Testis (tissue), 3 donors: ENCODE measurements around the gene LEF1. TPM values are rescaled to one million over a fixed set of nuclear protein-coding genes. Genes with fewer than 3 reads are reported as not detected.

Experiments used
- DNase-seq: peaks from one replicate; pipeline ENCODE4 v3.0.0-alpha.2; 2019
- H3K27ac ChIP-seq, 2 donors: fragments of 200-600 bp; sonication (generic); one replicate each; pipeline ENCODE4 v1.5.1; 2019
- H3K27me3 ChIP-seq: fragments of 200-600 bp; sonication (generic); one replicate; pipeline ENCODE4 v1.5.1; 2019
- H3K36me3 ChIP-seq: fragments of 200-600 bp; sonication (generic); one replicate; pipeline ENCODE4 v1.5.1; 2017; ENCODE audit warnings: low read depth; ENCODE audit errors: missing control alignments
- H3K4me1 ChIP-seq: fragments of 200-600 bp; sonication (generic); one replicate; pipeline ENCODE4 v1.5.1; 2019
- H3K4me3 ChIP-seq, 2 donors: fragments of 200-600 bp; sonication (generic); one replicate each; pipeline ENCODE4 v1.5.1; 2017 to 2019
- H3K9me3 ChIP-seq: fragments of 200-600 bp; sonication (generic); one replicate; pipeline ENCODE4 v1.5.1; 2017
- POLR2A ChIP-seq: fragments of 450-650 bp; IDR thresholded peaks from one replicate; pipeline ENCODE4 v1.6.1; 2017; ENCODE audit warnings: antibody characterized with exemption, mild to moderate bottlenecking, moderate library complexity
- WGBS, 2 donors: methylation state at CpG; one replicate each; pipeline ENCODE4 v1.1.5; 2018; 5-methylcytosine and 5-hydroxymethylcytosine counted together
- intact Hi-C: fragments of 100-400 bp; cut with DNase I; formaldehyde crosslinking; loops from one replicate; pipeline ENCODE4 v1.15.1; 2023; ENCODE audit warnings: low total_unique reads
- polyA plus RNA-seq: library from polyadenylated mRNA; stranded (reverse); fragments of 350-450 nt; fragmentation: Illumina TruSeq; extraction: RNeasy Lipid Tissue Mini Kit (QIAGEN cat#74804); gene quantifications from one replicate; pipeline ENCODE4 v1.2.3, GENCODE V29; 2014; ENCODE audit warnings: low read depth, low replicate concordance; ENCODE audit not compliant: insufficient read depth
- total RNA-seq, 2 donors: library from RNA; depleted of rRNA; stranded (reverse); fragments of >200 nt; gene quantifications; one replicate each; pipeline ENCODE4 v1.2.3, GENCODE V29; 2016
- TF ChIP-seq, protein P1 (sequence below), 3 experiments: fragments of 450-650 bp in 2 of 3; fragments of 200-600 bp in 1 of 3; sonication (generic) in 1 of 3; IDR thresholded peaks; one replicate each; pipeline ENCODE4 v1.5.1; 2016 to 2019; ENCODE audit warnings: antibody characterized with exemption in 3 of 3, mild to moderate bottlenecking in 2 of 3, moderate library complexity in 1 of 3

The LEF1 gene
- total and polyA plus RNA-seq, 3 donors from 2014 or later: 35.0 to 63.5 (median 37.1) TPM

GRCh38 chr4:108192056-108192455, 23.3 kb upstream of the LEF1 start:
- Histone ChIP-seq H3K27ac (no peak overlapping the region), H3K36me3 (no peaks in the 10 kb centered on the region), H3K4me1 (no peaks in the 10 kb centered on the region), H3K27me3 (no peaks in the 10 kb centered on the region), H3K4me3 (no peak overlapping the region), H3K9me3 (no peaks in the 10 kb centered on the region)
- intact Hi-C loops: no loop called here
- no peak for TF ChIP-seq POLR2A
- TF ChIP-seq, protein P1, sequence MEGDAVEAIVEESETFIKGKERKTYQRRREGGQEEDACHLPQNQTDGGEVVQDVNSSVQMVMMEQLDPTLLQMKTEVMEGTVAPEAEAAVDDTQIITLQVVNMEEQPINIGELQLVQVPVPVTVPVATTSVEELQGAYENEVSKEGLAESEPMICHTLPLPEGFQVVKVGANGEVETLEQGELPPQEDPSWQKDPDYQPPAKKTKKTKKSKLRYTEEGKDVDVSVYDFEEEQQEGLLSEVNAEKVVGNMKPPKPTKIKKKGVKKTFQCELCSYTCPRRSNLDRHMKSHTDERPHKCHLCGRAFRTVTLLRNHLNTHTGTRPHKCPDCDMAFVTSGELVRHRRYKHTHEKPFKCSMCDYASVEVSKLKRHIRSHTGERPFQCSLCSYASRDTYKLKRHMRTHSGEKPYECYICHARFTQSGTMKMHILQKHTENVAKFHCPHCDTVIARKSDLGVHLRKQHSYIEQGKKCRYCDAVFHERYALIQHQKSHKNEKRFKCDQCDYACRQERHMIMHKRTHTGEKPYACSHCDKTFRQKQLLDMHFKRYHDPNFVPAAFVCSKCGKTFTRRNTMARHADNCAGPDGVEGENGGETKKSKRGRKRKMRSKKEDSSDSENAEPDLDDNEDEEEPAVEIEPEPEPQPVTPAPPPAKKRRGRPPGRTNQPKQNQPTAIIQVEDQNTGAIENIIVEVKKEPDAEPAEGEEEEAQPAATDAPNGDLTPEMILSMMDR (IDR thresholded peaks at IDR 0.05): no peak
- DNase-seq: no peak
- 84 to 85% methylated on average over 3 of the region's 3 CpGs for WGBS, 2 donors

GRCh38 chr4:108191269-108191914, 22.7 kb upstream of the LEF1 start:
- Histone ChIP-seq H3K9me3 (no peaks in the 10 kb centered on the region), H3K27me3 (no peaks in the 10 kb centered on the region), H3K4me3 (no peak overlapping the region), H3K4me1 (no peaks in the 10 kb centered on the region), H3K36me3 (no peaks in the 10 kb centered on the region), H3K27ac (no peak overlapping the region)
- 93 to 96% methylated on average over 4 of the region's 4 CpGs for WGBS, 2 donors
- TF ChIP-seq POLR2A: no peak
- TF ChIP-seq, protein P1 (IDR thresholded peaks at IDR 0.05): no peak
- no peak for DNase-seq
- intact Hi-C loops: no loop called here

- 74 to 91% methylated on average over 2 of the region's 2 CpGs for WGBS, 2 donors
- no peaks in the 10 kb centered on the region for H3K27me3 ChIP-seq
Measured at GRCh38 chr4:108188770-108189169, 20.0 kb upstream of the LEF1 start.

GRCh38 chr4:108185252-108185651, 16.5 kb upstream of the LEF1 start:
- Histone ChIP-seq H3K27me3 (no peaks in the 10 kb centered on the region), H3K9me3 (no peaks in the 10 kb centered on the region), H3K27ac (no peak overlapping the region), H3K36me3 (no peaks in the 10 kb centered on the region), H3K4me1 (no peaks in the 10 kb centered on the region), H3K4me3 (no peak overlapping the region)
- DNase-seq: no peak
- intact Hi-C loops: no loop called here
- TF ChIP-seq, protein P1 (IDR thresholded peaks at IDR 0.05): no peak
- no peak for TF ChIP-seq POLR2A
- WGBS, 2 donors: 87 to 93% methylated on average over 3 of the region's 3 CpGs

More at GRCh38 chr4:108188770-108189169, 20.0 kb upstream of the LEF1 start:
- no peaks in the 10 kb centered on the region for H3K4me1 ChIP-seq
- no peak for DNase-seq
- H3K27ac ChIP-seq: no peak overlapping the region
- H3K9me3 ChIP-seq: no peaks in the 10 kb centered on the region
- H3K36me3 ChIP-seq: no peaks in the 10 kb centered on the region
- TF ChIP-seq POLR2A: no peak
- TF ChIP-seq, protein P1 (IDR thresholded peaks at IDR 0.05): no peak
- intact Hi-C loops: no loop called here
- H3K4me3 ChIP-seq: no peak overlapping the region

DNA sequence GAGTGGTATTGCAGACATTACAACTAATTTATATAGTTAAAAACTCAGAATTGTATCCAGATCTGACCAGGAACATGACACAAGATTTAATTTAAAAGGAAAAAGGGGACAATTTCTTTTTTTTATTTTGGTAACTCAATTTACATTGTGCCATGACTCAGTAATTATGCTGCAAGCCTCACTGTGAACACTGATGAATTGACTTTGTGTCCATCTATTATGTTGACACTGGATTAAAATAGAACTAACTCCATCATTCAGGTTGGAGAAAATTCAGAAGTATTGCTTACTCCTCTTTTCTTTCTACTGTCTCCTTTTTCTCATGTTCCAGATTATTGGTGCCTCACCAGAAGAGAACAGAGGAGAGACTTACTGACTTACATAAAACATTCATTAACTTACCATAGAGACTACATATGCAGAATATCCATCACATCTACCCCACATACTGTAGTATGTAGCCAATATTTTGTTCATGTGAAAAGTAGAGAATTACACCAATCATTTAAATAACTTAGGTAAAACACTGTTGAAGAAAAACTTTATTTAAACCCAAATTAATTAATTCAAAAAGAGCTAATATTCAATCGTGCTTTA, 15.8 kb upstream of the LEF1 start:
- intact Hi-C loops: no loop called here
- H3K4me3 ChIP-seq: no peak overlapping the region
- no peaks in the 10 kb centered on the region for H3K27me3 ChIP-seq
- 87 to 91% methylated on average over 1 of the region's 1 CpG for WGBS, 2 donors
- H3K36me3 ChIP-seq: no peaks in the 10 kb centered on the region
- no peak for DNase-seq
- no peak overlapping the region for H3K27ac ChIP-seq
- no peak for TF ChIP-seq POLR2A
- TF ChIP-seq, protein P1 (IDR thresholded peaks at IDR 0.05): no peak
- no peaks in the 10 kb centered on the region for H3K9me3 ChIP-seq
- no peaks in the 10 kb centered on the region for H3K4me1 ChIP-seq
